Pancreas (tissue), 10 donors: ENCODE measurements around the gene SPDYE2B. TPM values are rescaled to one million over a fixed set of nuclear protein-coding genes. Genes with fewer than 3 reads are reported as not detected.
"Not testable (repeated sequence)": the region's sequence is repeated elsewhere in the genome, so short reads cannot be mapped to it uniquely, and the experiment has no call there.

ENCODE experiments used
- ATAC-seq, 4 donors: fragments of 200-7000 bp; cut with Tn5 transposase; one replicate each; pipeline versions ENCODE4 v1.8.0 to v1.9.1; 2020; ENCODE audit warnings: mild to moderate bottlenecking in 4 of 4, moderate library complexity in 4 of 4
- DNase-seq, 6 donors: peaks; one replicate each; pipeline ENCODE4 v3.0.0-alpha.2; 2020
- FAIRE-seq: peaks from 2 replicates; lab custom pipeline; 2012; peaks lifted over from hg19 to GRCh38; lab: Jason Lieb, UNC
- H3K27ac ChIP-seq, 4 donors: fragments of 200-600 bp; sonication (generic); 1 replicate in 3 of 4; 2 replicates in 1 of 4; pipeline versions ENCODE4 v1.5.0 to v1.8.0; 2020
- H3K27me3 ChIP-seq, 4 donors: fragments of 200-600 bp; one replicate each; pipeline ENCODE4 v1.8.0; 2021
- H3K36me3 ChIP-seq, 3 donors: fragments of 200-600 bp; sonication (generic) in 1 of 3; one replicate each; pipeline versions ENCODE4 v1.5.0 to v1.8.0; 2020 to 2021
- H3K4me1 ChIP-seq, 3 donors: fragments of 200-600 bp; one replicate each; pipeline ENCODE4 v1.8.0; 2021
- H3K4me3 ChIP-seq, 4 donors: fragments of 200-600 bp; sonication (generic) in 2 of 4; one replicate each; pipeline versions ENCODE4 v1.5.0 to v1.8.0; 2020 to 2021
- H3K9me3 ChIP-seq, 4 donors: fragments of 200-600 bp; one replicate each; pipeline ENCODE4 v1.8.0; 2021
- WGBS, 2 donors: extraction: QIAGEN DNeasy Blood & Tissue Kit; methylation state at CpG; one replicate each; pipeline ENCODE4 v1.1.7; 2013; 5-methylcytosine and 5-hydroxymethylcytosine counted together
- intact Hi-C, 3 donors: fragments of 100-400 bp; cut with DNase I; formaldehyde crosslinking; loops; one replicate each; pipeline versions ENCODE4 v1.11.1 to v1.14.2; 2022
- polyA plus RNA-seq, 2 donors: library from polyadenylated mRNA; stranded (reverse); fragments of 200-250 nt; gene quantifications; one replicate each; pipeline ENCODE4 v1.2.3, GENCODE V29; 2013
- total RNA-seq, 6 donors: library from RNA; stranded (reverse); fragmentation: NEBNext Ultra II Directional in 4 of 6; extraction: Animal tissue kit (Norgen Biotek cat#: 25700) in 4 of 6; gene quantifications; one replicate each; pipeline versions ENCODE4 v1.2.1 to v1.2.4, GENCODE V29; 2021 to 2023
- donor health status: healthy with polysubstance abuse.
- donor health status: DM: no; HTN: no; CAD: no; lungs with moderate emphysema.
- donor health status: DM: no; HTN: no; CAD: no.
- donor health status: control.
- donor health status: control.
- donor health status: Bipolar disorder and iron deficiency.
- donor health status: DM: yes; HTN: yes; CAD: no.
- donor health status: DM: no; HTN: no; CAD: no.
- donor health status: DM: no; HTN: no; CAD: no.
- donor health status: DM: yes; HTN: yes; CAD: no.

SPDYE2B gene
- total and polyA plus RNA-seq, 8 donors, result not detected

DNA sequence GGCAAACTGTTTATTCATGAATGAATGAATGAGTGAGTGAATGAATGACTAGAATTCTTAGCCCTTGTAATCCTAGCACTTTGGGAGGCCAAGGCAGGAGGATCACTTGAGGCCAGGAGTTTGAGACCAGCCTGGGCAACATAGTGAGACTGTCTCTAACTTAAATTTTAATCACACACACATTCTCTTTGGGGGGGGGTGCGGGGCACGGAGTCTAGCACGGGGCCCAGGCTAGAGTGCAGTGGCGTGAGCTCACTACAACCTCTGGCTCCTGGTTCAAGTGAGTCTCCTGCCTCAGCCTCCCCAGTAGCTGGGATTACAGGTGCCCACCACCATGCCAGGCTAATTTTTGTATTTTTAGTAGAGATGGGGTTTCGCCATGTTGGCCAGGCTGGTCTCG, 40.5 kb downstream of the SPDYE2B start:
- H3K27me3 ChIP-seq, FAIRE-seq, ATAC-seq, H3K27ac ChIP-seq, H3K4me1 ChIP-seq, H3K9me3 ChIP-seq, H3K4me3 ChIP-seq, intact Hi-C loops, H3K36me3 ChIP-seq: not testable (repeated sequence)
- 83 to 90% methylated on average over 4 of the region's 6 CpGs for WGBS, 2 donors
- peak in 4 of 6 donors; percentile 21 to 49 (median 36) for DNase-seq

DNA sequence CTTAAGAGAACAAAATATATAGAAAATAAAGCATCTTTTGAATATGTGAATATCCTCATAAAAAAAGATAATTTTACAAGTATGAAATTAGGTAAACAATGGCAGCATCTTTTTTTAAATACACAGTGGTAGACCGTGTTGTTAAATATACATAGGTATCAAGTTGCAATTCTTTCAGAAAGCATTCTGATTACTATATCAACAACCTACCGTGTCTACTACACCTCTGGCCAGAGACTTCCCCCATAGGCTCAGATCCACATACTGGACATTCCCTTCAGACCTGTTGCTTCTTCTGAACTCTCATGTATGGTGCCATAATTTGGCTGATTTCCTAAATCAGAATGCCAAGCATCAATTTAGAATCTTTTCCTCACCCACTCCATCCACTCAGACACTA, 43.9 kb downstream of the SPDYE2B start:
- intact Hi-C loops, DNase-seq, H3K27ac ChIP-seq, H3K4me1 ChIP-seq, ATAC-seq, FAIRE-seq, H3K27me3 ChIP-seq, H3K4me3 ChIP-seq, H3K36me3 ChIP-seq, H3K9me3 ChIP-seq: not testable (repeated sequence)
- 29 to 32% methylated on average over 2 of the region's 2 CpGs for WGBS, 2 donors

DNA sequence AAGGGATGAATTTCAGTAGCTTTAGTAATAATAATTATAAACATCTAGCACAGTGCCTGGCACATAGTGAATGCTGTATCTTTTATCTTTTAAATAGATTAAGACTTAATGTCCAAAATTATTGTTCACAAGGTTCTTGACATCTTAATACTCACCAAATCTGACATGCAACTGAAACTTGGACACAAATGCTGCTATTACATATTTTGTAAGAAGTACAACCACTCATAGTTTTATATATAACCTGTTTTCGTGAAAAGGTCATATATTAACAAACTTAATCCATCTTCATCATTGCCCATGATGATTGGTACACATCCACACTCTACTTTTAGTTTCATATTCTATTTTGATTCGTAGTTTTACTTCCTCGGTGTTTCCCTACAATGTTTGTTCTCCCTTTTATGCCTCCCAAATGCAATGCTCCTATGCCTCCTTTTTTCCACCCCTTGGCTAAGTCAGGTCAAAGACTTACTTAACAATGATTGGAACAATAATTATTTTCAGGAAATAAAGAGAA, 45.0 kb downstream of the SPDYE2B start:
- H3K4me1 ChIP-seq, H3K9me3 ChIP-seq, intact Hi-C loops, H3K36me3 ChIP-seq, DNase-seq, FAIRE-seq, ATAC-seq, H3K27ac ChIP-seq, H3K27me3 ChIP-seq, H3K4me3 ChIP-seq: not testable (repeated sequence)
- WGBS, 2 donors, result 54 to 55% methylated on average over 1 of the region's 3 CpGs

DNA sequence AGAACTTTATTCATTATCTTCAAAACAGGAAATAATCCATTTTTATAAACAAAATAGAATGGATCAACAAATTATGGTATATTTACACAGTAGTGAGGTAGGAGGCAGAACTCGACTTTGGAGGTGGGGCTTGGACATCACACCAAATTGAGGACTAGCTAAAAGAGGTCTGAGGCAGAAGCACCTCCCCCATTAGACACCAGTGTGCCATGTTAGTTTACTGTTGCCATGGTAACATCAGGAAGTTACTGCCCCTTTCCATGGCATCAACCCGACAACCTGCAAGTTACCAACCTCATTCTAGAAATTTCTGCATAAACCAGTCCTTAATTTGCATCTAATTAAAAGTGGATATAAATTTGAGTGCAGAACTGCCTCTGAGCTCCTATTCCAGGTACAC, 45.9 kb downstream of the SPDYE2B start:
- 22 to 48% methylated on average over 1 of the region's 2 CpGs for WGBS, 2 donors
- ATAC-seq, intact Hi-C loops: not testable (repeated sequence)

DNA sequence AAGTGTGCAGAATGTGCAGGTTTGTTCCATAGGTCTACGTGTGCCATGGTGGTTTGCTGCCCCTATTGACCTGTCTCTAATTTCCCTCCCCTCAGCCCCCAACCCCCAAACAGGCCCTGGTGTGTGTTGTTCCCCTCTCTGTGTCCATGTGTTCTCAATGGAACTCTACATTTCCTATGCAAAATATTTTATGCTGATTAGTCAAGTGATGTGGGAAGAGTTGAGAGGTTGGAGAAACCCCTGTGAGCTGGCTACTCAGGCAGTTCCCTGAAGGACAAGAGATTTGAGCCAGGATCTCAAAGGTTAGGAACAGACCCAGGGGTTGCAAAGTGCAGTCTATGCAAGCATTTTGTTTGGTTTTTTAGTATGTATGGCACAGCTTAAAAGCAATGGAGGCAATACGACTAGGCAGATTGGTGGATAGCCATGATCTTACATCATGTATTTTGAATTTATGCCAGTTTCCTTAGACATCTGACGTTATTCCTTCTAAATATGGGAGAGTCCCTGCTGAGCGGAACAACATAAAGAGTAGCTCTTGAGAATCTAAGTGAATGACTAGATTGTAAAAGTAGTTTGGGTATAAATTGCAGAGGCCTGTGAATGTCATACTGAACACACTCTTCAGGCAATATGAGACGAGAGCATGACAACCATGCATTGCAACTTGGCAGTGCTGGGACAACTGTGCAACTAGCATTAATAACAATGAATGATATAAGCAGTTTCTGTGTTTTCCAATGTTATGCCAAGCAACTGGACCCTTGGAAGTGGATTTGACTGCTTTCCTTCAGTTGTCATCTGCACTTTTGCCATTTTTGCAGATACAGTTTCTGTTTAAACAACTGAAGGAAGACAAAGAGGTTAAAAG, 47.8 kb downstream of the SPDYE2B start:
- H3K27ac ChIP-seq, DNase-seq, H3K4me1 ChIP-seq, FAIRE-seq, H3K27me3 ChIP-seq, ATAC-seq, H3K4me3 ChIP-seq, intact Hi-C loops, H3K9me3 ChIP-seq, H3K36me3 ChIP-seq: not testable (repeated sequence)
- WGBS, 2 donors, result 63 to 76% methylated on average over 4 to 5 of the region's 5 CpGs

More for the DNA sequence above, 45.9 kb downstream of the SPDYE2B start:
- not testable (repeated sequence) for FAIRE-seq, H3K4me1 ChIP-seq, H3K27me3 ChIP-seq, H3K27ac ChIP-seq, H3K9me3 ChIP-seq, DNase-seq, H3K36me3 ChIP-seq, H3K4me3 ChIP-seq

DNA sequence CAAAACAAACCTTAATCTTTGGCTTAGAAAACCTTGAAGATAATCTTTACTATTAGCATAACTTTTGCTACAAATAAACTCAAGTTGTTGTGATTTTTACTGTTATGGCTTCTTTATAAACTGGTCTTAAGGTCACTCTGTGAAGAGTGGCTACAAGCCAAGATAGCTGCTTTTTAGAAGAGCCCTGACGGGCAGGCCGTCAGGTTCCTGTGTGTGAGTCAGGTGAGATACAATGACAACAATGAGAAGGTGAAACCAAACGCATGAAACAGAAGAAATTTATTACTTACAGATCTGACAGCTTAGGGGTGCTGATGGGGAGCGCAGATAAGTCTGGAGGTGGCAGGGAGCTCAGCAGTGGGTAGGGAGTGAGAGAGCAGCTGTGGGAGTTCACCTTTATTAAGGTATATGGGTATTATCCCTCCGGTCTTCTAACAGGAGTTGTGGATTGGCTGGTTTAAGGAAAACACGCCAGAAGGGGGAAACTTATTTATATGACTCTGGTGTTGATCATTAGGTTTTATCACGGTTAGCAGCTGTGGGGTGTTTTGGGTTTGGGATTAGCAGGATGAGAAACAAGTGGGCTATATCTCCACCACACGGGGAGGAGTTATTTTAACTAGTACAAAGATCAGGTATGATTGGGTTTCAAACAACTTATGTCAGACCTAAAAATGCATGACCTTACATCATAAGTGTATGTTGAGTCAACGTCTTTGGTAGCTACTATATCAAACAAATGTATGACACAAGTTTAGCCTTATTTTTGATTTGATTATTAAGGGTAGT, 49.0 kb downstream of the SPDYE2B start:
- WGBS, 2 donors, result 57 to 65% methylated on average over 9 of the region's 9 CpGs
- intact Hi-C loops, H3K4me1 ChIP-seq, H3K4me3 ChIP-seq, FAIRE-seq, H3K36me3 ChIP-seq, H3K27me3 ChIP-seq, H3K27ac ChIP-seq, DNase-seq, ATAC-seq, H3K9me3 ChIP-seq: not testable (repeated sequence)

Other genes with a start within 250 kb of the SPDYE2B start
- gene ORAI2, start 216.7 kb upstream of the SPDYE2B start, total RNA-seq, result 10 to 100 TPM in 2 of 6 donors, 1 to 10 TPM in 4; 4.8 to 13.5 (median 7.1) TPM
- 1 to 10 TPM; 4.1 to 8.6 TPM for gene ORAI2, start 216.7 kb upstream of the SPDYE2B start, polyA plus RNA-seq
- 1 to 10 TPM; 3.5 to 6.9 (median 5.3) TPM for gene ALKBH4, start 185.5 kb upstream of the SPDYE2B start, total RNA-seq
- 1 to 10 TPM; 7.3 to 9.3 TPM for gene ALKBH4, start 185.5 kb upstream of the SPDYE2B start, polyA plus RNA-seq
- 1 to 10 TPM; 5.1 to 9.3 (median 7.6) TPM for gene LRWD1, start 185.3 kb upstream of the SPDYE2B start, total RNA-seq
- 10 to 100 TPM; 12.3 to 18.4 TPM for gene LRWD1, start 185.3 kb upstream of the SPDYE2B start, polyA plus RNA-seq
- 10 to 100 TPM; 16.5 to 20.6 (median 17.7) TPM for gene POLR2J, start 171.4 kb upstream of the SPDYE2B start, total RNA-seq
- 10 to 100 TPM; 56.3 to 59.8 TPM for gene POLR2J, start 171.4 kb upstream of the SPDYE2B start, polyA plus RNA-seq
- 10 to 100 TPM in 2 of 6 donors, 1 to 10 TPM in 4; 7.8 to 12.9 (median 8.4) TPM for gene RASA4B, start 132.5 kb upstream of the SPDYE2B start, total RNA-seq
- gene RASA4B, start 132.5 kb upstream of the SPDYE2B start, polyA plus RNA-seq, result 10 to 100 TPM; 39.2 to 93.4 TPM
- gene UPK3BL2, start 106.6 kb upstream of the SPDYE2B start, total RNA-seq, result 10 to 100 TPM in 1 of 6 donors, 1 to 10 TPM in 5; 6.0 to 10.9 (median 6.7) TPM
- 10 to 100 TPM; 20.3 to 38.4 TPM for gene UPK3BL2, start 106.6 kb upstream of the SPDYE2B start, polyA plus RNA-seq
- under 1 TPM in 4 of 6 donors, not detected in 2; 0.12 to 0.19 (median 0.13) TPM for gene SPDYE2, start 99.1 kb upstream of the SPDYE2B start, total RNA-seq
- under 1 TPM; 0.21 to 0.34 TPM for gene SPDYE2, start 99.1 kb upstream of the SPDYE2B start, polyA plus RNA-seq
- gene POLR2J3, start 77.7 kb upstream of the SPDYE2B start, total RNA-seq, result 10 to 100 TPM in 5 of 6 donors, 1 to 10 TPM in 1; 8.3 to 18.8 (median 11.9) TPM
- gene POLR2J3, start 77.7 kb upstream of the SPDYE2B start, polyA plus RNA-seq, result 100 to 1,000 TPM in 1 of 2 donors, 10 to 100 TPM in 1; 49.5 to 116 TPM
- 10 to 100 TPM in 5 of 6 donors, 1 to 10 TPM in 1; 8.7 to 33.8 (median 18.1) TPM for gene RASA4, start 33.6 kb upstream of the SPDYE2B start, total RNA-seq
- 100 to 1,000 TPM in 1 of 2 donors, 10 to 100 TPM in 1; 60.8 to 128 TPM for gene RASA4, start 33.6 kb upstream of the SPDYE2B start, polyA plus RNA-seq
- 10 to 100 TPM in 2 of 6 donors, 1 to 10 TPM in 4; 2.9 to 11.8 (median 5.5) TPM for gene UPK3BL1, start 7.5 kb upstream of the SPDYE2B start, total RNA-seq
- 100 to 1,000 TPM in 1 of 2 donors, 10 to 100 TPM in 1; 72.2 to 168 TPM for gene UPK3BL1, start 7.5 kb upstream of the SPDYE2B start, polyA plus RNA-seq
- gene POLR2J2, start 21.3 kb downstream of the SPDYE2B start, total RNA-seq, result 1 to 10 TPM; 1.4 to 9.7 (median 3.7) TPM
- 1 to 10 TPM; 5.1 to 6.1 TPM for gene POLR2J2, start 21.3 kb downstream of the SPDYE2B start, polyA plus RNA-seq
- gene FAM185A, start 98.7 kb downstream of the SPDYE2B start, total RNA-seq, result 1 to 10 TPM; 3.8 to 7.4 (median 5.0) TPM
- gene FAM185A, start 98.7 kb downstream of the SPDYE2B start, polyA plus RNA-seq, result 1 to 10 TPM; 3.2 to 3.5 TPM